SK-N-SH treated with all-trans-retinoic acid at 6 μM for 48 hours (cell line): ENCODE results near the gene PLEKHG4B.

Experiments used
- BACH2 ChIP-seq: fragments of 250-450 bp; sonication (Bioruptor Pico); IDR thresholded peaks from 2 replicates; pipeline ENCODE4 v1.9.0; 2021; ENCODE audit warnings: mild to moderate bottlenecking, borderline replicate concordance
- CREB5 ChIP-seq: fragments of 250-450 bp; sonication (Bioruptor Pico); IDR thresholded peaks from 2 replicates; pipeline ENCODE4 v1.5.1; 2020; ENCODE audit warnings: low read depth, mild to moderate bottlenecking, moderate library complexity
- GLIS3 ChIP-seq: fragments of 250-450 bp; sonication (Bioruptor Pico); IDR thresholded peaks from 2 replicates; pipeline ENCODE4 v1.5.0; 2020; ENCODE audit warnings: mild to moderate bottlenecking, moderate library complexity
- ISL1 ChIP-seq: fragments of 250-450 bp; sonication (Bioruptor Pico); IDR thresholded peaks from 2 replicates; pipeline ENCODE4 v2.1.2; 2022; ENCODE audit warnings: mild to moderate bottlenecking, moderate library complexity
- PATZ1 ChIP-seq: fragments of 250-450 bp; sonication (Bioruptor Pico); IDR thresholded peaks from 2 replicates; pipeline ENCODE4 v1.8.0; 2020; ENCODE audit warnings: mild to moderate bottlenecking, moderate library complexity, borderline replicate concordance
- POU6F1 ChIP-seq: fragments of 250-450 bp; sonication (Bioruptor Pico); IDR thresholded peaks from 2 replicates; pipeline ENCODE4 v1.8.0; 2021; ENCODE audit warnings: low read depth, mild to moderate bottlenecking, moderate library complexity, borderline replicate concordance
- PPARA ChIP-seq: fragments of 250-450 bp; sonication (Bioruptor Pico); IDR thresholded peaks from 2 replicates; pipeline ENCODE4 v1.5.0; 2020; ENCODE audit warnings: mild to moderate bottlenecking, borderline replicate concordance
- RARB ChIP-seq: fragments of 250-450 bp; sonication (Bioruptor Pico); IDR thresholded peaks from 2 replicates; pipeline ENCODE4 v1.8.0; 2021; ENCODE audit warnings: mild to moderate bottlenecking, moderate library complexity
- SNAI2 ChIP-seq: fragments of 250-450 bp; sonication (Bioruptor Pico); IDR thresholded peaks from 2 replicates; pipeline ENCODE4 v1.5.0; 2020; ENCODE audit warnings: mild to moderate bottlenecking, moderate library complexity
- TCF4 ChIP-seq: fragments of 250-450 bp; sonication (Bioruptor Pico); IDR thresholded peaks from 2 replicates; pipeline ENCODE4 v1.8.0; 2021; ENCODE audit warnings: mild to moderate bottlenecking, moderate library complexity, borderline replicate concordance
- TSHZ2 ChIP-seq: fragments of 250-450 bp; sonication (Bioruptor Pico); IDR thresholded peaks from 2 replicates; pipeline ENCODE4 v1.5.0; 2020; ENCODE audit warnings: mild to moderate bottlenecking, moderate library complexity
- ZC3H10 ChIP-seq: fragments of 250-450 bp; sonication (Bioruptor Pico); IDR thresholded peaks from 2 replicates; pipeline ENCODE4 v1.5.1; 2021; ENCODE audit warnings: mild to moderate bottlenecking, moderate library complexity
- ZFP3 ChIP-seq: fragments of 250-450 bp; sonication (Bioruptor Pico); IDR thresholded peaks from 2 replicates; pipeline ENCODE4 v1.5.0; 2020; ENCODE audit warnings: mild to moderate bottlenecking, moderate library complexity
- ZFP30 ChIP-seq: fragments of 450-650 bp; formaldehyde crosslinking; IDR thresholded peaks from 2 replicates; pipeline ENCODE4 v1.5.0; 2022; ENCODE audit warnings: mild to moderate bottlenecking, moderate library complexity

GRCh38 chr5:53381-54174 lies 38.4 kb upstream of the PLEKHG4B start:
- no peak for TF ChIP-seq RARB
- TF ChIP-seq ZFP30 (CRISPR knock-in tag), result no peak
- no peak for TF ChIP-seq ZC3H10 (CRISPR knock-in tag)
- TF ChIP-seq PATZ1 (CRISPR knock-in tag), result no peak
- no peak for TF ChIP-seq ZFP3 (CRISPR knock-in tag)
- no peak for TF ChIP-seq CREB5 (CRISPR knock-in tag)
- no peak for TF ChIP-seq TCF4 (CRISPR knock-in tag)
- no peak for TF ChIP-seq GLIS3 (CRISPR knock-in tag)
- TF ChIP-seq PPARA (CRISPR knock-in tag), result no peak
- TF ChIP-seq POU6F1 (CRISPR knock-in tag), result no peak
- no peak for TF ChIP-seq SNAI2 (CRISPR knock-in tag)
- TF ChIP-seq BACH2 (CRISPR knock-in tag), result no peak
- no peak for TF ChIP-seq ISL1 (CRISPR knock-in tag)
- no peak for TF ChIP-seq TSHZ2 (CRISPR knock-in tag)
